Body of pancreas (tissue), 4 donors: Measurements from ENCODE around the gene RUBCN.

Source experiments
- CTCF ChIP-seq, 7 experiments: fragments of 450-650 bp in 4 of 7; fragments of 200-600 bp in 3 of 7; sonication (generic) in 3 of 7; IDR thresholded peaks; one replicate each; pipeline ENCODE4 v1.5.1; 2016 to 2019; ENCODE audit warnings: antibody characterized with exemption in 7 of 7
- POLR2A ChIP-seq, 3 donors: fragments of 450-650 bp; IDR thresholded peaks; one replicate each; pipeline ENCODE4 v1.6.1; 2016; ENCODE audit warnings: antibody characterized with exemption in 3 of 3, mild to moderate bottlenecking in 2 of 3

GRCh38 chr3:197711973-197712707, 24.6 kb downstream of the RUBCN start:
- TF ChIP-seq CTCF (IDR thresholded peaks at IDR 0.05) (no peak), POLR2A (IDR thresholded peaks at IDR 0.05) (peak in 2 of 3 donors; percentile 49 to 54)
